MM.1S (cell line): ENCODE results near the gene EIF2D.
A peak's percentile ranks its signal among the peaks of the same experiment; 100 is the strongest.

ENCODE experiments used
- DNase-seq: peaks from one replicate; pipeline ENCODE4 v3.0.0-alpha.2; 2015
- H2AFZ ChIP-seq: fragments of 300-600 bp; sonication (generic); 2 replicates; pipeline ENCODE4 v1.6.0; 2016; ENCODE audit warnings: antibody characterized with exemption, low read length
- H3F3A ChIP-seq: fragments of 300-600 bp; sonication (generic); 2 replicates; pipeline ENCODE4 v1.6.1; 2016; ENCODE audit warnings: mild to moderate bottlenecking, antibody characterized with exemption, low read length, moderate library complexity, mixed read lengths; ENCODE audit not compliant: insufficient read depth
- H3K27ac ChIP-seq: fragments of 300-600 bp; sonication (generic); 2 replicates; pipeline ENCODE4 v1.5.1; 2016; ENCODE audit warnings: mild to moderate bottlenecking, low read length
- H3K27me3 ChIP-seq: fragments of 300-600 bp; sonication (generic); replicated peaks from 2 replicates; pipeline ENCODE4 v1.6.0; 2016; ENCODE audit warnings: low read length; ENCODE audit not compliant: insufficient read depth
- H3K36me3 ChIP-seq: fragments of 300-600 bp; sonication (generic); replicated peaks from 2 replicates; pipeline ENCODE4 v1.6.1; 2016; ENCODE audit warnings: mild to moderate bottlenecking, low read length, mixed read lengths; ENCODE audit not compliant: insufficient read depth
- H3K4me1 ChIP-seq: fragments of 300-600 bp; sonication (generic); 2 replicates; pipeline ENCODE4 v1.6.1; 2016; ENCODE audit warnings: low read length, mixed read lengths
- H3K4me2 ChIP-seq: fragments of 300-600 bp; sonication (generic); 2 replicates; pipeline ENCODE4 v1.6.0; 2016; ENCODE audit warnings: low read depth, low read length
- H3K4me3 ChIP-seq: fragments of 300-600 bp; sonication (generic); 2 replicates; pipeline ENCODE4 v1.5.1; 2016; ENCODE audit warnings: low read length, mixed read lengths
- H3K79me2 ChIP-seq: fragments of 300-600 bp; sonication (generic); 2 replicates; pipeline ENCODE4 v1.6.1; 2016; ENCODE audit warnings: mixed run types, low read length, mixed read lengths
- H3K9ac ChIP-seq: fragments of 300-600 bp; sonication (generic); 2 replicates; pipeline ENCODE4 v1.6.1; 2016; ENCODE audit warnings: low read length, mixed read lengths
- H3K9me2 ChIP-seq: fragments of 300-600 bp; sonication (generic); replicated peaks from 2 replicates; pipeline ENCODE4 v1.6.1; 2016; ENCODE audit warnings: mild to moderate bottlenecking, low read length, mixed read lengths; ENCODE audit not compliant: insufficient read depth
- H3K9me3 ChIP-seq: fragments of 300-600 bp; sonication (generic); replicated peaks from 2 replicates; pipeline ENCODE4 v1.6.1; 2016; ENCODE audit warnings: mild to moderate bottlenecking, low read length, mixed read lengths; ENCODE audit not compliant: insufficient read depth
- H4K20me1 ChIP-seq: fragments of 300-600 bp; sonication (generic); 2 replicates; pipeline ENCODE4 v1.6.1; 2016; ENCODE audit warnings: mild to moderate bottlenecking, low read length, moderate library complexity, mixed read lengths; ENCODE audit not compliant: insufficient read depth
- CTCF ChIP-seq: fragments of 300-600 bp; sonication (generic); IDR thresholded peaks from 2 replicates; pipeline ENCODE4 v1.5.1; 2016; ENCODE audit warnings: antibody characterized with exemption, low read length, mixed read lengths
- EZH2 ChIP-seq: fragments of 300-600 bp; sonication (generic); optimal IDR thresholded peaks from 2 replicates; pipeline ENCODE3; 2017; ENCODE audit warnings: low read depth, mild to moderate bottlenecking, antibody characterized with exemption, low read length, mixed read lengths
- EZH2phosphoT487 ChIP-seq: fragments of 300-600 bp; sonication (generic); IDR thresholded peaks from 2 replicates; pipeline ENCODE4 v1.6.1; 2018; ENCODE audit warnings: antibody characterized with exemption, low read length

The EIF2D gene

GRCh38 chr1:206573762-206574161, 38.5 kb downstream of the EIF2D start:
- H4K20me1 ChIP-seq: peaks cover 46% of the 10 kb centered on the region
- TF ChIP-seq EZH2 (no peak), EZH2phosphoT487 (no peak), CTCF (no peak)
- H3K27me3 ChIP-seq: no peaks in the 10 kb centered on the region
- H3K79me2 ChIP-seq: peaks cover 100% of the 10 kb centered on the region
- peaks cover 23% of the 10 kb centered on the region; the same call in 1 of the 2 replicates for H3K36me3 ChIP-seq
- H3K4me3 ChIP-seq: no peak overlapping the region
- H3K4me2 ChIP-seq: peak overlapping the region; percentile 49; the same call in 1 of the 2 replicates
- no peak overlapping the region for H2AFZ ChIP-seq
- H3K27ac ChIP-seq: peak overlapping the region; percentile 56; the same call in 1 of the 2 replicates
- peaks cover 27% of the 10 kb centered on the region for H3F3A ChIP-seq
- H3K9ac ChIP-seq: no peak overlapping the region
- no peaks in the 10 kb centered on the region for H3K9me2 ChIP-seq
- DNase-seq: no peak
- H3K9me3 ChIP-seq: no peaks in the 10 kb centered on the region
- H3K4me1 ChIP-seq: peaks cover 73% of the 10 kb centered on the region

DNA sequence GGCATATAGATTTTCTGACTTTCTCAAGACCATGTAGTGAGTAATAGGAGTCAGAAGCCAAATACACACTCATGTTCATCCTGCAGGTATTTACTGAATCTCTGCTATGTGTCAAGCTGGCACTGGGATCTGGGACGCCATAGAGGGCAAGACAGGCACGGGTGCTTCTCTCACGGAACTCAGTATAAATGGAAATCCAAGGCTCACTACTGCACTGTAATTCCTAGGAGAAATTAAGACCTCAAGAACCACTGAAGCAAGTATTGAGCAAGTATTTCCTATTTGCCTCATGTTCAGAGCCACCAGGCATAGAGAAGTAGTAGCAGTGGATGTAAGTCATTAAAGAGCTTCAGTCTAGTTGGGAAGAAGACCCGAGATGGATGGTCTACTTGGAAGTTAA, 38.9 kb downstream of the EIF2D start:
- Histone ChIP-seq H3K9me2 (no peaks in the 10 kb centered on the region), H3K4me3 (no peak overlapping the region), H3K4me1 (peaks cover 73% of the 10 kb centered on the region), H3K27ac (no peak overlapping the region), H3F3A (peaks cover 31% of the 10 kb centered on the region), H3K4me2 (no peak overlapping the region), H4K20me1 (peaks cover 47% of the 10 kb centered on the region), H3K27me3 (no peaks in the 10 kb centered on the region), H3K9me3 (no peaks in the 10 kb centered on the region), H3K9ac (no peak overlapping the region), H3K79me2 (peaks cover 100% of the 10 kb centered on the region), H3K36me3 (peaks cover 23% of the 10 kb centered on the region; the same call in 1 of the 2 replicates), H2AFZ (no peak overlapping the region)
- no peak for DNase-seq
- TF ChIP-seq EZH2 (no peak), EZH2phosphoT487 (no peak), CTCF (no peak)

GRCh38 chr1:206572835-206573234, 39.4 kb downstream of the EIF2D start:
- Histone ChIP-seq H3F3A (peaks cover 36% of the 10 kb centered on the region), H3K9me2 (no peaks in the 10 kb centered on the region), H3K4me3 (no peak overlapping the region), H3K27ac (no peak overlapping the region), H3K9me3 (no peaks in the 10 kb centered on the region), H3K79me2 (peaks cover 100% of the 10 kb centered on the region), H2AFZ (no peak overlapping the region), H3K27me3 (no peaks in the 10 kb centered on the region), H3K4me1 (peaks cover 75% of the 10 kb centered on the region), H3K36me3 (peaks cover 23% of the 10 kb centered on the region; the same call in 1 of the 2 replicates), H3K9ac (no peak overlapping the region), H3K4me2 (no peak overlapping the region), H4K20me1 (peaks cover 44% of the 10 kb centered on the region)
- no peak for TF ChIP-seq EZH2phosphoT487
- TF ChIP-seq CTCF: no peak
- no peak for TF ChIP-seq EZH2
- DNase-seq: no peak
